Liver (tissue), 9 donors: ENCODE data around the gene UTP15. TPM values are rescaled to one million over a fixed set of nuclear protein-coding genes. Genes with fewer than 3 reads are reported as not detected.

Experiments used
- DNase-seq: peaks from one replicate; pipeline ENCODE4 v3.0.0-alpha.2; 2017; ENCODE audit warnings: low spot score
- H3K27ac ChIP-seq, 2 donors: one replicate each; pipeline ENCODE4 v1.7.0; 2013; ENCODE audit warnings: inconsistent platforms in 2 of 2, low read length in 2 of 2, control low read depth in 1 of 2, low read depth in 1 of 2, mild to moderate bottlenecking in 1 of 2
- H3K27me3 ChIP-seq, 4 donors: one replicate each; pipeline versions ENCODE4 v1.6.1 to v1.7.0; 2013; ENCODE audit warnings: low read length in 3 of 4, inconsistent platforms in 1 of 4, mild to moderate bottlenecking in 1 of 4, moderate library complexity in 1 of 4; ENCODE audit not compliant: control insufficient read depth in 4 of 4, insufficient read depth in 4 of 4
- H3K36me3 ChIP-seq, 4 donors: one replicate each; pipeline versions ENCODE4 v1.6.1 to v1.7.0; 2013; ENCODE audit warnings: low read length in 3 of 4, mild to moderate bottlenecking in 3 of 4, low read depth in 1 of 4, moderate library complexity in 1 of 4; ENCODE audit not compliant: control insufficient read depth in 4 of 4, insufficient read depth in 3 of 4
- H3K4me1 ChIP-seq, 4 donors: one replicate each; pipeline versions ENCODE4 v1.6.1 to v1.7.0; 2013; ENCODE audit warnings: low read length in 3 of 4, mild to moderate bottlenecking in 3 of 4, moderate library complexity in 1 of 4; ENCODE audit not compliant: control insufficient read depth in 4 of 4, insufficient read depth in 4 of 4
- H3K4me3 ChIP-seq, 3 donors: one replicate each; pipeline versions ENCODE4 v1.6.1 to v1.7.0; 2013; ENCODE audit warnings: low read length in 3 of 3, control low read depth in 1 of 3, low read depth in 1 of 3, mild to moderate bottlenecking in 1 of 3
- H3K9ac ChIP-seq, 2 donors: one replicate each; pipeline ENCODE4 v1.7.0; 2013; ENCODE audit warnings: low read length in 2 of 2, mild to moderate bottlenecking in 2 of 2, moderate library complexity in 2 of 2, control low read depth in 1 of 2, low read depth in 1 of 2
- H3K9me3 ChIP-seq, 4 donors: one replicate each; pipeline versions ENCODE4 v1.6.1 to v1.7.0; 2013; ENCODE audit warnings: low read length in 3 of 4; ENCODE audit not compliant: control insufficient read depth in 4 of 4
- ATF3 ChIP-seq: IDR thresholded peaks from 2 replicates; pipeline ENCODE4 v1.6.1; 2016; ENCODE audit warnings: antibody characterized with exemption
- CTCF ChIP-seq: fragments of 150-350 bp; IDR thresholded peaks from 2 replicates; pipeline ENCODE4 v1.5.1; 2017; ENCODE audit warnings: improper control_type of control experiment, low read depth, low read length; ENCODE audit not compliant: missing input control
- EGR1 ChIP-seq, 2 donors: IDR thresholded peaks; 2 replicates each; pipeline ENCODE4 v1.6.1; 2016 to 2018; ENCODE audit warnings: antibody characterized with exemption in 2 of 2, low read depth in 2 of 2
- FOXA1 ChIP-seq: IDR thresholded peaks from 2 replicates; pipeline ENCODE4 v1.6.1; 2016; ENCODE audit warnings: antibody characterized with exemption
- FOXA2 ChIP-seq: IDR thresholded peaks from 2 replicates; pipeline ENCODE4 v1.6.1; 2016; ENCODE audit warnings: antibody characterized with exemption
- HNF4A ChIP-seq, 2 donors: conservative IDR thresholded peaks; 2 replicates each; pipeline ENCODE4 v1.6.1; 2016; ENCODE audit warnings: antibody characterized with exemption in 2 of 2, mild to moderate bottlenecking in 2 of 2
- HNF4G ChIP-seq: IDR thresholded peaks from 2 replicates; pipeline ENCODE4 v1.6.1; 2016; ENCODE audit warnings: antibody characterized with exemption
- JUND ChIP-seq, 2 donors: IDR thresholded peaks; 2 replicates each; pipeline ENCODE4 v1.6.1; 2016; ENCODE audit warnings: antibody characterized with exemption in 2 of 2
- MAX ChIP-seq: IDR thresholded peaks from 2 replicates; pipeline ENCODE4 v1.6.1; 2016; ENCODE audit warnings: antibody characterized with exemption
- REST ChIP-seq: IDR thresholded peaks from 2 replicates; pipeline ENCODE4 v1.6.1; 2016; ENCODE audit warnings: antibody characterized with exemption, mild to moderate bottlenecking
- RXRA ChIP-seq, 2 donors: IDR thresholded peaks; 2 replicates each; pipeline ENCODE4 v1.6.1; 2017 to 2018; ENCODE audit warnings: antibody characterized with exemption in 2 of 2, mild to moderate bottlenecking in 1 of 2
- SP1 ChIP-seq: IDR thresholded peaks from 2 replicates; pipeline ENCODE4 v1.6.1; 2018; ENCODE audit warnings: antibody characterized with exemption, mild to moderate bottlenecking
- ZBTB33 ChIP-seq: IDR thresholded peaks from 2 replicates; pipeline ENCODE4 v1.6.1; 2016; ENCODE audit warnings: antibody characterized with exemption
- WGBS: extraction: QIAGEN DNeasy Blood & Tissue Kit; methylation state at CpG from one replicate; pipeline ENCODE4 v1.1.7; 2013; 5-methylcytosine and 5-hydroxymethylcytosine counted together
- polyA plus RNA-seq, 2 donors: library from polyadenylated mRNA; stranded (reverse) in 1 of 2; unstranded in 1 of 2; fragments of 200-250 nt in 1 of 2; fragments of >200 nt in 1 of 2; fragmentation: Nextera tagmentation in 1 of 2; extraction: Ambion mirVana in 1 of 2; gene quantifications; one replicate each; pipeline versions ENCODE4 v1.2.1 to v1.2.3, GENCODE V29; 2013 to 2015
- total RNA-seq, 2 donors: library from RNA; depleted of rRNA; stranded (reverse); fragments of >200 nt; gene quantifications; one replicate each; pipeline ENCODE4 v1.2.3, GENCODE V29; 2014
- donor health status: healthy.
- donor health status: healthy.
- donor health status: healthy.
- donor health status: healthy.
- donor health status: healthy.

Gene UTP15
- total and polyA plus RNA-seq, 4 donors: 3.5 to 18.1 (median 5.4) TPM

GRCh38 chr5:73558950-73559349, 6.6 kb upstream of the UTP15 start:
- Histone ChIP-seq H3K36me3 (peaks cover 0 to 39% (median 37%) of the 10 kb centered on the region in 4 donors), H3K27ac (no peak overlapping the region), H3K9ac (no peak overlapping the region), H3K4me1 (peaks cover 0 to 8% (median 4%) of the 10 kb centered on the region in 4 donors), H3K4me3 (no peak overlapping the region), H3K9me3 (no peaks in the 10 kb centered on the region), H3K27me3 (no peaks in the 10 kb centered on the region)
- no peak for DNase-seq
- no peak for TF ChIP-seq HNF4G
- TF ChIP-seq REST: no peak
- no peak for TF ChIP-seq FOXA1
- no peak for TF ChIP-seq SP1
- no peak for TF ChIP-seq ZBTB33
- TF ChIP-seq RXRA (IDR thresholded peaks at IDR 0.05): no peak
- WGBS: 91% methylated on average over 1 of the region's 1 CpG

GRCh38 chr5:73564018-73564417, 1.5 kb upstream of the UTP15 start:
- Histone ChIP-seq H3K4me3 (peak overlapping the region; percentile 58 to 95 (median 74)), H3K4me1 (peaks cover 6 to 28% (median 24%) of the 10 kb centered on the region in 4 donors), H3K36me3 (peaks cover 0 to 13% (median 10%) of the 10 kb centered on the region in 4 donors), H3K27me3 (no peaks in the 10 kb centered on the region), H3K27ac (no peak overlapping the region), H3K9me3 (no peaks in the 10 kb centered on the region), H3K9ac (peak overlapping the region; percentile 71 to 92)
- no peak for TF ChIP-seq MAX
- TF ChIP-seq HNF4G: no peak
- TF ChIP-seq SP1: no peak
- no peak for TF ChIP-seq CTCF
- no peak for TF ChIP-seq ZBTB33
- no peak for TF ChIP-seq HNF4A (conservative IDR thresholded peaks at IDR 0.05)
- TF ChIP-seq EGR1 (IDR thresholded peaks at IDR 0.05; ENCODE audit: low read depth in 2 of 2): no peak
- TF ChIP-seq FOXA2: no peak
- no peak for TF ChIP-seq RXRA (IDR thresholded peaks at IDR 0.05)
- TF ChIP-seq JUND (IDR thresholded peaks at IDR 0.05): no peak
- no peak for TF ChIP-seq ATF3
- DNase-seq: no peak
- WGBS: 50% methylated on average over 3 of the region's 3 CpGs
